GM12878 (cell line): ENCODE measurements around the gene HMG20B. TPM values are rescaled to one million over a fixed set of nuclear protein-coding genes. Genes with fewer than 3 reads are reported as not detected.

Experiments used
- ATAC-seq: fragments of 200-7000 bp; cut with Tn5 transposase; 3 replicates; pipeline ENCODE4 v1.9.1; 2020; ENCODE audit warnings: mild to moderate bottlenecking, moderate library complexity
- BruUV-seq: library from RNA; stranded (reverse); fragments of 400-500 nt; replicated peaks from 2 replicates; lab custom pipeline; 2021; lab: Mats Ljungman, UMichigan
- CTCF ChIA-PET: fragments of 300-600 bp; sonication (Branson Sonifier 250); formaldehyde crosslinking; extraction: SDS; loops from one replicate; lab custom pipeline; 2021; ENCODE audit warnings: inconsistent platforms; lab: Yijun Ruan, JAX
- POLR2A ChIA-PET: fragments of 350-600 bp; formaldehyde crosslinking; extraction: SDS; loops from one replicate; lab custom pipeline; 2021; ENCODE audit warnings: inconsistent platforms; lab: Charles Lee
- RAD21 ChIA-PET: fragments of 300-600 bp; sonication (Branson Sonifier 250); formaldehyde crosslinking; loops from one replicate; lab custom pipeline; 2023; ENCODE audit warnings: antibody characterized with exemption; ENCODE audit not compliant: unreplicated experiment; lab: Charles Lee
- SMC1A ChIA-PET: fragments of 300-600 bp; sonication (Branson Sonifier 250); formaldehyde crosslinking; loops from one replicate; lab custom pipeline; 2023; ENCODE audit not compliant: unreplicated experiment, uncharacterized antibody; lab: Charles Lee
- DNase-seq: peaks from one replicate; pipeline ENCODE4 v3.0.0-alpha.2; 2011; ENCODE audit warnings: low read depth, low spot score
- FAIRE-seq: peaks from 3 replicates; lab custom pipeline; 2011; peaks lifted over from hg19 to GRCh38; lab: Jason Lieb, UNC
- H2AFZ ChIP-seq: 2 replicates; pipeline ENCODE4 v1.6.0; 2011; ENCODE audit warnings: low read depth, low read length, control low read depth; ENCODE audit not compliant: control insufficient read depth
- H3K27ac ChIP-seq: 2 replicates; pipeline ENCODE4 v1.5.1; 2011; ENCODE audit warnings: control low read depth; ENCODE audit not compliant: control insufficient read depth, insufficient read depth
- H3K27me3 ChIP-seq, 2 experiments: replicated peaks in 1 of 2; 2 replicates each; pipeline versions ENCODE4 v1.6.0 to v1.6.1; 2011; ENCODE audit warnings: low read length in 1 of 2; ENCODE audit not compliant: control insufficient read depth in 2 of 2, insufficient read depth in 2 of 2
- H3K36me3 ChIP-seq, 2 experiments: 2 replicates each; pipeline ENCODE4 v1.5.1; 2011; ENCODE audit warnings: low read length in 1 of 2; ENCODE audit not compliant: control insufficient read depth in 2 of 2, insufficient read depth in 2 of 2
- H3K4me1 ChIP-seq: 2 replicates; pipeline ENCODE4 v1.6.1; 2011; ENCODE audit warnings: mild to moderate bottlenecking, low read length, moderate library complexity, mixed read lengths; ENCODE audit not compliant: control insufficient read depth, insufficient read depth
- H3K4me2 ChIP-seq: 2 replicates; pipeline ENCODE4 v1.6.0; 2011; ENCODE audit warnings: control low read depth; ENCODE audit not compliant: control insufficient read depth, insufficient read depth
- H3K4me3 ChIP-seq: fragments of 200-600 bp; sonication (generic); 2 replicates; pipeline ENCODE4 v1.5.1; 2016
- H3K79me2 ChIP-seq: 2 replicates; pipeline ENCODE4 v1.6.0; 2011; ENCODE audit warnings: low read length; ENCODE audit not compliant: control insufficient read depth, insufficient read depth
- H3K9ac ChIP-seq: 2 replicates; pipeline ENCODE4 v1.8.0; 2011; ENCODE audit warnings: low read length, control low read depth, mixed read lengths; ENCODE audit not compliant: control insufficient read depth, insufficient read depth
- H3K9me3 ChIP-seq: replicated peaks from 3 replicates; pipeline ENCODE4 v1.5.1; 2011; ENCODE audit warnings: mild to moderate bottlenecking, low read length; ENCODE audit not compliant: control insufficient read depth, insufficient read depth
- H4K20me1 ChIP-seq: 2 replicates; pipeline ENCODE4 v1.6.0; 2011; ENCODE audit not compliant: control insufficient read depth, insufficient read depth
- ASH2L ChIP-seq: fragments of 300-600, 200-600 bp; sonication (generic); IDR thresholded peaks from 2 replicates; pipeline ENCODE4 v1.6.1; 2017; ENCODE audit warnings: low read depth, mild to moderate bottlenecking, borderline replicate concordance
- BHLHE40 ChIP-seq, 2 experiments: fragments of 450-650 bp in 1 of 2; IDR thresholded peaks; 2 replicates each; pipeline ENCODE4 v1.6.1; 2011 to 2017; ENCODE audit warnings: low read depth in 2 of 2, borderline replicate concordance in 1 of 2, improper control_type of control experiment in 1 of 2, low read length in 1 of 2, mild to moderate bottlenecking in 1 of 2
- CTCF ChIP-seq, 3 experiments: IDR thresholded peaks in 2 of 3; conservative IDR thresholded peaks in 1 of 3; 2 replicates each; pipeline ENCODE4 v1.5.1; 2011; ENCODE audit warnings: low read depth in 3 of 3, low read length in 3 of 3, mild to moderate bottlenecking in 3 of 3, control low read depth in 2 of 3, moderate library complexity in 2 of 3, inconsistent platforms in 1 of 3, mixed read lengths in 1 of 3; ENCODE audit not compliant: control insufficient read depth in 2 of 3, insufficient read depth in 1 of 3; ENCODE audit errors: extremely low read depth in 1 of 3
- GATAD2B ChIP-seq: fragments of 450-650 bp; conservative IDR thresholded peaks from 2 replicates; pipeline ENCODE4 v1.6.1; 2017; ENCODE audit warnings: low read depth, mild to moderate bottlenecking, moderate library complexity
- HDGF ChIP-seq: fragments of 450-650 bp; IDR thresholded peaks from 2 replicates; pipeline ENCODE4 v1.6.1; 2016; ENCODE audit warnings: antibody characterized with exemption
- MTA3 ChIP-seq: IDR thresholded peaks from 2 replicates; pipeline ENCODE4 v1.6.1; 2012; ENCODE audit warnings: low read length, inconsistent platforms, borderline replicate concordance
- RAD21 ChIP-seq: IDR thresholded peaks from 2 replicates; pipeline ENCODE4 v1.6.1; 2011; ENCODE audit warnings: mild to moderate bottlenecking, low read depth, low read length, moderate library complexity; ENCODE audit not compliant: insufficient read depth
- RB1 ChIP-seq: fragments of 450-650 bp; formaldehyde crosslinking; IDR thresholded peaks from 2 replicates; pipeline ENCODE4 v1.6.1; 2017; ENCODE audit warnings: mild to moderate bottlenecking, borderline replicate concordance
- RELB ChIP-seq: fragments of 450-650 bp; IDR thresholded peaks from 2 replicates; pipeline ENCODE4 v1.6.1; 2017; ENCODE audit warnings: low read depth, mild to moderate bottlenecking, moderate library complexity
- SMARCA5 ChIP-seq: fragments of 450-650 bp; IDR thresholded peaks from 2 replicates; pipeline ENCODE4 v1.6.1; 2017; ENCODE audit warnings: mild to moderate bottlenecking
- SMC3 ChIP-seq: IDR thresholded peaks from 2 replicates; pipeline ENCODE4 v1.6.1; 2011; ENCODE audit warnings: low read length, improper control_type of control experiment, borderline replicate concordance
- USF2 ChIP-seq: IDR thresholded peaks from 2 replicates; pipeline ENCODE4 v1.6.1; 2011; ENCODE audit warnings: low read depth, low read length, improper control_type of control experiment, borderline replicate concordance
- YY1 ChIP-seq: IDR thresholded peaks from 2 replicates; pipeline ENCODE4 v1.6.1; 2011; ENCODE audit warnings: low read depth, mild to moderate bottlenecking, low read length
- ZBED1 ChIP-seq: IDR thresholded peaks from 2 replicates; pipeline ENCODE4 v1.6.1; 2016; ENCODE audit warnings: borderline replicate concordance
- ZNF207 ChIP-seq: fragments of 450-650 bp; IDR thresholded peaks from 2 replicates; pipeline ENCODE4 v1.6.1; 2014; ENCODE audit warnings: antibody characterized with exemption, mild to moderate bottlenecking, borderline replicate concordance
- WGBS: methylation state at CpG from one replicate; pipeline ENCODE4 v1.1.6; 2016; ENCODE audit warnings: low lambda C conversion rate; ENCODE audit not compliant: insufficient replicate concordance, insufficient coverage; ENCODE audit errors: missing lambda C conversion rate; 5-methylcytosine and 5-hydroxymethylcytosine counted together
- in situ Hi-C: fragments of 300-500 bp; cut with MboI; formaldehyde crosslinking; loops from 9 replicates; pipeline ENCODE4 v1.14.3; 2018; ENCODE audit warnings: mixed read lengths
- intact Hi-C: fragments of 100-400 bp; cut with micrococcal nuclease; formaldehyde crosslinking; loops from one replicate; pipeline ENCODE4 v1.14.2; 2022; ENCODE audit not compliant: unreplicated experiment
- polyA plus RNA-seq, 11 experiments: library from polyadenylated mRNA; depleted of rRNA in 4 of 11; unstranded in 6 of 11; stranded (reverse) in 5 of 11; fragments of >200 nt; fragmentation: Nextera tagmentation in 4 of 11; fragmentation: Illumina TruSeq in 1 of 11; extraction: Ambion mirVana in 4 of 11; extraction: Trizol in 1 of 11; gene quantifications; 1 replicate in 1 of 11; 2 replicates in 10 of 11; pipeline versions ENCODE4 v1.2.1 to v1.2.3, GENCODE V29; 2011 to 2016; ENCODE audit warnings: inconsistent platforms in 2 of 11, missing spikeins in 2 of 11, low read depth in 1 of 11
- total RNA-seq, 4 experiments: library from RNA; depleted of rRNA in 3 of 4; stranded (reverse); fragments of >200 nt in 3 of 4; fragmentation: Illumina TruSeq in 1 of 4; extraction: Trizol in 1 of 4; gene quantifications; 2 replicates each; pipeline versions ENCODE4 v1.2.1 to v1.2.3, GENCODE V29; 2013 to 2021

Gene HMG20B
- total and polyA plus RNA-seq, 10 of the 15 experiments (the other 5 are each of a cell fraction or from before 2014, with no cell fraction given), result 0.37 to 92.7 (median 47.0) TPM

GRCh38 chr19:3618144-3618810 lies 45.5 kb downstream of the HMG20B start:
- Histone ChIP-seq H3K79me2 (no peaks in the 10 kb centered on the region), H4K20me1 (no peaks in the 10 kb centered on the region), H3K27me3 (no peaks in the 10 kb centered on the region), H3K4me2 (no peak overlapping the region; the same call in 1 of the 2 replicates), H3K27ac (no peak overlapping the region), H3K4me3 (no peak overlapping the region), H2AFZ (no peak overlapping the region; the same call in 1 of the 2 replicates), H3K36me3 (peaks cover 0 to 11% of the 10 kb centered on the region in 2 experiments; a peak in 3 of 4 replicates), H3K9me3 (no peaks in the 10 kb centered on the region), H3K9ac (no peak overlapping the region), H3K4me1 (no peaks in the 10 kb centered on the region)
- CTCF ChIA-PET, result interaction anchor here (0.7 to 2.3 kb wide), 4 partner anchors 14 to 73 kb away, joined by 3 to 7 read pairs (median 4); no protein-coding TSS in a partner anchor
- RAD21 ChIA-PET, result no interaction called here
- POLR2A ChIA-PET, result interaction anchor here (0.5 kb wide), 1 partner anchor 66 kb away, joined by 3 read pairs; no protein-coding TSS in a partner anchor
- SMC1A ChIA-PET, result interaction anchor here (1.2 kb wide), 1 partner anchor 31 kb away, joined by 3 read pairs; no protein-coding TSS in a partner anchor
- BruUV-seq, result no TSS peak
- DNase-seq (peak; percentile 12), FAIRE-seq (peak; percentile 78), ATAC-seq (peak; percentile 97)
- intact Hi-C loops (loop anchor here (1.0 kb wide), 1 partner anchor 73 kb away; no protein-coding TSS in a partner anchor), in situ Hi-C loops (no loop called here)
- 52% methylated on average over 20 of the region's 31 CpGs for WGBS
- TF ChIP-seq RAD21, result peak; percentile 80
- no peak for TF ChIP-seq MTA3
- TF ChIP-seq CTCF (IDR thresholded peaks at IDR 0.05 in 2 of 3, conservative IDR thresholded peaks at IDR 0.05 in 1 of 3; ENCODE audit: control insufficient read depth in 2 of 3, extremely low read depth in 1 of 3, insufficient read depth in 1 of 3, low read depth in 3 of 3, low read length in 3 of 3), result peak; percentile 85 to 96 (median 89)
- TF ChIP-seq ZBED1, result no peak
- peak; percentile 54; the same call in 1 of the 2 replicates for TF ChIP-seq RB1
- peak in 1 of 2 experiments; percentile 54; a peak in 3 of 4 replicates for TF ChIP-seq BHLHE40 (IDR thresholded peaks at IDR 0.05; ENCODE audit: borderline replicate concordance in 1 of 2, low read depth in 2 of 2, low read length in 1 of 2)
- TF ChIP-seq HDGF, result peak; percentile 26; the same call in 1 of the 2 replicates
- TF ChIP-seq GATAD2B, result peak; percentile 59; the same call in 1 of the 2 replicates
- TF ChIP-seq SMC3, result peak; percentile 71; the same call in 1 of the 2 replicates
- no peak for TF ChIP-seq ASH2L
- TF ChIP-seq SMARCA5, result peak; percentile 67; the same call in 1 of the 2 replicates
- no peak for TF ChIP-seq USF2
- peak; percentile 35; the same call in 1 of the 2 replicates for TF ChIP-seq YY1
- TF ChIP-seq RELB, result no peak
- TF ChIP-seq ZNF207, result 0 out of 2 replicates have a peak, but pooled peaks have one; percentile 33
